CD4-positive, alpha-beta T cell treated with Interleukin-6 for 4 hours (primary cell): ENCODE data around the gene ADAMTS19.

ENCODE experiments used
- DNase-seq: peaks from one replicate; pipeline ENCODE4 v3.0.0-alpha.2; 2020; ENCODE audit warnings: mixed read lengths

The ADAMTS19 gene

DNA sequence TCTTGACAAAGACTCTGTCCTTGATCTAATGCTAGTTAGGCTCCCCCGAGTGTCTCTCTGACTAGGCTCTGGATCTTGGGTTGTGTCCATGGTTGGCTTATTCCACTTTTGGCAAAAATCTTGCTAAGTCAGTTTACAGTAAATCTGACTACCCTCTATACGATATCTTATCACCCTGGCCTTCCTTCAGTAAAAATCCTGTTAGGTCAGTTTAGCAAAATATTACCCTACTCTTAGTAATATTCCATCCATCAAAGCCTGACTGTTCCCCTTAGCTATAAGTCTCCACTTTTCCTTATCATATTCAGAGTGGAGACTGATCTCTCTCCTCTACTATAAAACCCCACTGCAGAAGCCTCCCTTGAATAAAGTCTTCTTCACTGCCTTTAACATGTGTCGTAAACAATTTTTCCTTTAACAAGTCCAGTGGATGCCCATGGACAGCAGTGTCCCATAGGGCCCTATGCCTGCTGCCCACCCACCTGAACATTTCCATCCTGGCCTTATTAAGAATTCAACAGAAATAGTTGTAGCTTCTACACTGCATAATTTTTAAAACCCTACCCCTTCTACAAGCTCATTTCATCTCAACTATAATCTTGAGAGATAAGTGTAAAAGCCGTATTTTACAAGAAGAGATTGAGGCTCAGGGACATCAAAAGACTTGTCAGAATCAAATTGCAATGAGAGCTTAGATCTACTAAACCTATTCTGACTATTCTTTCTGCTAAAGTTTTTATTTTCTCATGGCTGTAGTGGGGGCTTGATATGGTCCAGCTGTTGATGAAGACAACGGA lies 310.1 kb downstream of the ADAMTS19 start:
- DNase-seq = no peak

DNA sequence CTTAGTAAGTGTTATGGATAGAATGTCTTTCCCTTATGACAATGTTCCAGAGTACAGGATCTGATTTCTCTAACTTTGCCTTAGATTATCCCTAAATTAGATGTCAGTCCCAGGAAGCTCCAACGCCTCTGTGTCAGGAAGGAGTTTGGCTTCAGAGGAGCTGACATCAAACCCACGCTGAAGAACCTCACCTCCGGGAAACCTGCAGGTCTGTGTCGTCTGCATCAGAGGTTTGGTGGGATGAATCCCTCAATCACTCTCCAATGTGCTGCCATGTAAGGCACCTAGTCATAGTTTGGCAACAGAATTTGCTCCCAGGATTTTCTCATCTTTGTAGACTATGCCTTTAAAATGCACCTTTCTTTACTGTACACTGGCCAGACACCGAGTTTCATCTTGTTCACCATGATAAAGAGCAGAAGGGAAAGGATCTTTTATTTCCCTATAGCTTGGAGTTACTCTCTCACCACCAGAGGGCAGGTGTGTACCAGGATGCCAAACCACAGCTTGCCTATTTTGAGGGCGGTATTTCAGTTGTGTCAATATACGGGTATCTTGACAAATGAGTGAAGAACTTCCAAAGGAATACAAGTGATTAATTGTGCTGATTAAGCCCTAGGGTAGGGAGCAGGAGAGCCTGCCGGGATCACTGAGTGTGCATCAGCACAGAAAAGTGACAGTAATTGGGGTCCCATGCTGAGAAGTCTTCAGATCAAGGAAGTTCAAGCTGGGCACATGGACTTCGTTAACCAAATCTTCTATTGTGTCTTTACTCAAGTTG lies 311.1 kb downstream of the ADAMTS19 start:
- DNase-seq = peak; percentile 42

DNA sequence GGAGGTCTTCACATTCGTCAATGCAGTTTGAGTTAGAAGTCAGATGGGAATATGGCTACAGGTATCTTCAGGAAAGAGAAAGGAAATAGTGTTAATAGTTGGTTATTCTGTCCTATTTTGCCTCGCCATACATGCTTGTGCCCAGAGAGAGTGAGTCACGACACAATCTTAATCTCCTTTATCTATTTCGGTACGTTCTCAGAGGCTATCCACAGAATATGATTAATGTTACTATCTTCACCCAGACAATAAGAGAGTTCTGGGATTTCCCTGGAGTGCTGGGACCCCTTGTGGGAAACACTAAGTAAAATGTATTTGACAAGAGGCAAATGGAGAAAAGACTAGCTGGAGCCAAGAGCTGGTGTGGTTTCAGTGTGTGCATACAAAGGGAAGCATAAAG lies 313.3 kb downstream of the ADAMTS19 start:
- DNase-seq = no peak

DNA sequence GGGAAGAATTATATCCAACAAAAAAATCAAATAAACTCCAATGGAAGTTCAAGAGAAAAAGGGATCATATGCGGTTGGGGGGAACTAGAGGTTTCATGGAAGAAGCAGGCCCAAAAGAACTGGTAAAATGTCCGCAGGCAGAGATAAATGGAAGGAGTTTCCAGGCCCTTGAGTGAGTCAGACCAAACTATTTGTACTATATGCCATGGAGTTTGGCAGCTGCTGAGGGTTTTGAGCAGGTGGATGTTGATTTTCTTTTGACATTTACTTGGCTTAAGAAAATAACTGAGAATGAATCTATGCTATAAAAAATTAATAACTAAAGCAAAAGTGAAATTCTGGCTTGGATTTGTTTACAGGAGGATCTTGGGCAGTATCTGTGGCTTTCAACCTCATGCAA lies 321.5 kb downstream of the ADAMTS19 start:
- no peak for DNase-seq
